CD4-positive, alpha-beta T cell treated with Interleukin-6 at 100 ng/mL for 8 hours (primary cell): ENCODE results near the gene KDM2A.
"Not testable (repeated sequence)": the region's sequence is repeated elsewhere in the genome, so short reads cannot be mapped to it uniquely, and the experiment has no call there.

ENCODE experiments used
- DNase-seq: peaks from one replicate; pipeline ENCODE4 v3.0.0-alpha.2; 2020; ENCODE audit warnings: mixed read lengths, low spot score

The KDM2A gene

GRCh38 chr11:67118181-67118766 is 789 bp upstream of the KDM2A start:
- DNase-seq, result peak; percentile 42

DNA sequence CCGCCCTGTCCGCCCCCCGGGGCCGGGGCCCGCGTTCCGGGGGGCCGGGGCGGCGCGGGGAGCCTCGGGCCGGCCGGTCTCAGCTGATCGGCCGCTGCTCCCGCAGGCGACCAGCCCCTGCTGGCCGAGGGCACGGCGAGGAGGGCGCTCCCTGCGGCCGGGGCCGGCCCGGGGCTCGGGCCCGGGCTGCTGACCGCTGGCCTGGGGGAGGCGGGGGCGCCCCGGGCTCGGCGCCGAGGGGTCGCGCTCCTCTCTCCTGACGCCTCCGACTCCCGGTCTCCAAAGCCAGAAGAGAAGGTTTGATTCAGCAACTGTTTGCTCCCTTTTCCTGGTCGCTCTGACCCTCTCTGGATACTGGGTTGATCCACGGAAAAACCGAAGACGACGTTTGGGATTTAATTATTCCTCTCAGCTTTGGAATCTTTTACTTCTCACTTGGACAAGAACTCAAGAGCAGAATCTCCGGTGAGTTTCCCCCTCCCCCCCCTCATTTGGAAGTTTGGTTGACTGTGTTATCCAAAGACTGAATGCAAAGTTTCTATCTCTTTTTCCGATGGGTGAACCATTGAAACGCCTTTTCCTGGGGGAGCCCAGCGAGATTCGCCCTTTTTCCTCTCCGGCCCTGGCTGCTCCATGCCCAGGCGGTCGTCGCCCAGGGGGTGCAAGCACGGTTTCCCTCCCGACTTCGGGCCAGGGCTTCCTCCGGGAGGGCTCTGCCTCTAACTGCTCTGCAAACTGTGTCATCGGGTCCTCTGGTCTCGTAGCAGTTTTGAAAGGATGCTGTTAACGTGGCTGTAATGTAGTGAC is 725 bp downstream of the KDM2A start:
- DNase-seq, result peak; percentile 13

DNA sequence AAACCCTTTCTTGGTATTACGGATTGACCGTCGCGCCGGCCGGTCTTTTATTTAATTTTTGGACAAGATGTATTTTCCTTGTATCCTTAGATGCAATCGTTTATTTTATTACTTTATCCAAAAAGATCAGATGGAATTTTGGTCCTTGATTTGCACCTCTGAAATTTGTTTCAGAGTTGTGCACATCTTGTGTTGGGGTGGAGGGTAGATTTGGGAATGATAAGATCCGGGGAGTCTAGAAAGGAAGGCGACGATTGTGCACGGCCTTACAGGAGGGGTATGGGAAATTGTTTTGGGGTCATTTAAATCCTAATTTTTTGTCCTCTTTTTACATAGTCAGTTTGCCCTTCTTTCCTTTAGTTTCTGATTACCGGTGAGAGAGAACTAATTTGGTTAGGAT is 1.4 kb downstream of the KDM2A start:
- no peak for DNase-seq

DNA sequence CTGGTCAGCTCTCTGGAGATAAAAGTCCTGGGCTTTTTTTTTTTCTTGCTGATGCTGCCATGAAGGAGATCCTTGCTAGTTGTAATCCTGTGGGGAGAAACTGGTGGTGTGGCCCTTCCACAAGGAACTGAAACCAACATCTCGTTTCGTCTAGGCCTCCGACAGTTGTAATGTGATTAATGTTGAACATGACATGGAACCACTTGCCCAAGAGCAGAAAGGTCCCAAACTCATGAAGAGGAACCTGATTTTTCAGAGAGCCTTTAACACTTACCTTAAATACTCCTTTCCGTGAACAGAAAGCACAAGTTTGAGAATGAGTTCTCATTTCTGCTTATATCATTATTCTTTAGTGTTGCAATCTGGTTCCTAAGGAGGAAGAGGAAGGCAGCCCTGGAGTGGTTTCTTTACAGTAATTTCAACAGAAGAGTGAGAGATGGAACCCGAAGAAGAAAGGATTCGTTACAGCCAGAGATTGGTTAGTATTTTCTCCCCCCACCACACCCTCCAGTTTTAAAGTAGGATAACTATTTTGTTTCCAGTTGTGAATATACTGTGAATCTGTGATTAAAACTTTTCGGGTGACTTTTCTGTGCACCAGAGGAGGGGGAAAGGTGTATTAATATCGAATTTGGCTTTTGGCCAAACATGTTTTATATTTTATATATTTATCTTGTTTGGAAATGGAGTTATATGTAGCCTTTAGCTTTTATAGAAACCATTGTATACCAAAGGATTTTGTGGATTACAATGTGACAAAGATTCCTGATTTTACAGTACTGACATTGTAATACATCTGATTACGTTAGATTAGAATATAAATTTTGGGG is 2.0 kb downstream of the KDM2A start:
- peak; percentile 12 for DNase-seq

- not testable (repeated sequence) for DNase-seq
Observed at GRCh38 chr11:67123801-67124200, 4.7 kb downstream of the KDM2A start.

DNA sequence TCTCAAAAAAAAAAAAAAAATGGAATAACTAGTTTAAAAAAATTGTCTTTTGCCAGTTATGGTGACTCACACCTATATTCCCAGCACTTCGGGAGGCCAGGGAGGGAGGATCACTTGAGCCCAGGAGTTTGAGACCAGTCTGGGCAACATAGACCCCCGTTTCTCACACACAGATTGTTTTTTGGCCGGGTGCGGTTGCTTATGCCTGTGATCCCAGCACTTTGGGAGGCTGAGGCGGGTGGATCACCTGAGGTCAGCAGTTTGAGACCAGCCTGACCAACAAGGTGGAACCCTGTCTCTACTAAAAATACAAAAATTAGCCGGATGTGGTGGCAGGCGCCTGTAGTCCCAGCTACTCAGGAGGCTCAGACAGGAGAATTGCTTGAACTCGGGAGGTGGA is 7.2 kb downstream of the KDM2A start:
- DNase-seq, result not testable (repeated sequence)

DNA sequence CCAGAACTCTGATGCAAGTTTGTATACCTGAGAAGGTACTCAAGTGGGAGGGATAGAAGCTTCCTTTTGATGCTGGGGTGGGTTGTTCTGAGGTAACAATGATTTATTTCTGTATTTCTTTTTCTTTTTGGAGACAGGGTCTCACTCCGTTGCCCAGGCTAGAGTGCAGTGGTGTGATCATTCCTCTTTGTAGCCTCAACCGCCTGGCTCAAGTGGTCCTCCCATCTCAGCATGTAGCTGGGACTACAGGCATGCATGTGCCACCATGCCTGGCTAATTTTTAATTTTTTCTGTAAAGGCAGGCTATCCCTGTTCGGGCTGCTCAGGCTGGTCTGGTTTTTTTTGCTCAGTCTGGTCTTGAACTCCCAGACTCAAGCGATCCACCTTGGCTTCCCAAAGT is 7.9 kb downstream of the KDM2A start:
- DNase-seq, result no peak

GRCh38 chr11:67130861-67131260 is 11.8 kb downstream of the KDM2A start:
- DNase-seq, result not testable (repeated sequence)

DNA sequence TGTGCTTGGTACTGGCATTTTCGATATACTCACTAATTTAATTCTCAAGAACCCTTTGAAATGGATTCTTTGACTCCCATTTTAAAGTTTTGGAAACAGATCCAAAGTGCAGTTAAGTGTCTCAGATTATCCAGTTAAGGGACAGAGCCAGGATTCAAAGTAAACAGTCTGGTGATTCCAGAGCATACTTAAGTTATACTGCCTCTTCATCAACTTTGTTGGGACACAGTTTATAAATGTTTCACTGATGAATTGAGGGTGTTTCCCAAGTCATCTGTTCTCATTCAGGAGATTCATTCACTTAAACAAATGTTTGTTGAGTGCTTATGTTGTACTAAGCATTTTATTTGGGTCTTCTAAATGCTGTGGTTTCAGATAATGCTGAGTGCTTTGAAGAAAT is 17.1 kb downstream of the KDM2A start:
- no peak for DNase-seq

DNA sequence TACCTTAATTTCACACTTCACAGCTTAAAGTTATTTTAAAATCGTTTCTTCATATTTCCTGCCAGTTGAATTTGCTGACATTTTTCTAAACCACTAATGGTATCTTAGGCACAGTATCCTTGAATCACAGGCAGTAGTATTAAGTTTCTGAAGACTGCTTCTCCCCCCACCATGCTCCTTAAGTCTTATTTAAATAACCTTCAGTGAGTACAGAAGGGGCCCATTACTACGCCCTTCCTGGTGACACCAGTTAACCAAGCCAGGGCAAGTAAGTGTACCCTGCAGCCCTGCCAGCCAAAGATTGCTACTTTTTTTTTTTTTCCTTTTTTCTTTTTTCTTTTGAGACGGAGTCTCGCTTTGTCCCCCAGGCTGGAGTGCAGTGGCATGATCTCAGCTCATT is 19.9 kb downstream of the KDM2A start:
- DNase-seq, result no peak

GRCh38 chr11:67146516-67147226 is 27.6 kb downstream of the KDM2A start:
- DNase-seq, result no peak

DNA sequence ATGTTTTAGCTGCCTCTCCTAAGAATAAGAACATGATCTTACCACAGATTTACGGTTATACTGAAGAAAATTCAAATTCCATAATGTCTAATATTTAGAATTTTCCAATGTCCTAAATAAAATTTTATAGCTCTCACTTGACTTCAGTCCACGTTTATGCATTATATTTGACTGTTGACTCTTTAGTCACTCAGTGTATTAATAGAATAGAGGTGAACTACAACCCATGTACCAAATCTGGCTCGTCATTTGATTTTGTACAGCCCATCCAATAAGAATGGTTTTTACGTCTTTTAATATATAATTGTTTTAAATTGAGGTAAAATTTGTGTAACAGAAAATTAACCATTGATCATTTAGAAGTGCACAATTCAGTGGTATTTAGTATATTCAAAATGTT is 34.9 kb downstream of the KDM2A start:
- no peak for DNase-seq

GRCh38 chr11:67154726-67155125 is 35.7 kb downstream of the KDM2A start:
- no peak for DNase-seq

GRCh38 chr11:67157691-67158090 is 38.6 kb downstream of the KDM2A start:
- DNase-seq, result no peak

DNA sequence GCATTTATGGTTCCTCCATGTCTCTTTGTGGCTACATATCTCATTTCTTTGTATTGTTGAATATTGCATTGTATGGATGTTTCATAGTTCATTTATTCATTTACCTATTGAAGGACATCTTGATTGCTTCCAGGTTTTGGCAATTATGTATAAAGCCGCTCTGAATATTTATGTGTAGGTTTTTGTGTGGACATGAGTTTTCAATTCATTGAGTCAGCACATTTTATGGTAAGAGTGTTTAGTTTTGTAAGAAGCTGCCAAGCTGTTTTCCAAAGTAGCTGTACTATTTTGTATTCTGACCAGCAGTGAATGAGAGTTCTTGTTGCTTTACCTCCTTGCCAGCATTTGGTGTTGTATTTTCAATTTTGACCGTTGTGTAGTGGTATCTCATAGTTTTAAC is 39.2 kb downstream of the KDM2A start:
- DNase-seq, result no peak

DNA sequence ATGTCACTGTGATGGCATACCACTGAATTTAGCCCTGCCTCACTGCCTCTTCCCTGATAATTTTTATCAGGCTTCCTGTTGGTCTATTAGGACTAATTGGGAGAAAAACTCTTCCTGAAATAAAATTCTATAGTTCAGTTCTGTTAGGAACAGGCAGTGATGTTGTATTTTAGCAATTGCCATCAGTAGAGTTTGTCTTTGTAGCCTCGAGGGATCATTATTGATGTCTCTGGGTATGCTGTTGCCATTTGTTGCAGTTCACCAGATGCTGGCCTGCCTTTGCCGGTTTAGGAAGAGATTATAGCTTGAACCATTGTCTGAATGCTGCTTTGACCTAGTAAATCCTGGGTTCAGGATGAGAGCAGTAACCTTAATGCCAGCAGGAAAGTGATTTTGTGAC is 41.0 kb downstream of the KDM2A start:
- DNase-seq, result no peak

DNA sequence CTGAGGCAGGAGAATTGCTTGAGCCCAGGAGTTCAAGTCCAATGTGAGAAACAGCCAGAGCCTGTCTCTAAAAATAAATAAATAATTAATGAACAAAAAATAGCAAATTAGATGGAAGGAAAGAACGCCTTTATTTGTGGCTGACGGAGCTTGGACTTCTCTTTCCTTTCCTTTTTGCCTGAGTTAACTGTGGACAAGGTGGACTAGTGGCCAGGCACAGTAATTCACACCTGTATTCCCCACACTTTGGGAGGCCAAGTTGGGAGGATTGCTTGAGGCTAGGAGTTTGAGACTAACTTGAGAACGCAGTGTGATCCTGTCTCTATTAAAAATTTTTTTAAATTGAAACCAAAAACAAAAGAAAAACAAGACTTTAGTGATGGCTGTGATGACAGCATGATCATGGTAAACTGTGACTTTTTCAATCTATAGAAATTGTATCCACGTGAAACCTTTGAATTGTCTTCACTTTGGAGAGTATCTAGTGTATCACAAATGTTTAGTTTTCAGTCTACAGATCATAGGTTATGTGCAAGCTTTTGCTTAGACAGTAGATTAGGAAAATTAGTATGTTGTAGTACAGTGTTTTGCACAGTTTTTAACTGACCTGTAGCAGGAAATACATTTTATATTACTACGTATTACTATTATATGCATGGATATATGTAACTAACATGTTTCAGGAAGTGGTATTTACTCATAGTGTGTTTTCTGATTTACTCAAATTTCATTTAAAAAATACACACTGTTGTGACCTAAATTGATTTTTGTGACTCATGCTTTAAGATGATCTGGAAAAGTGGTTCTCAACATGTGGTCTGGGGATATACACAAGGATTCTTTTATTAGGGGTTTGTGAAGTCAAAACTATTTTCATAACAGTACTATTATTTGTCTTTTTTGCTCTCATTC is 42.1 kb downstream of the KDM2A start:
- no peak for DNase-seq

GRCh38 chr11:67163006-67163405 is 43.9 kb downstream of the KDM2A start:
- DNase-seq, result no peak

DNA sequence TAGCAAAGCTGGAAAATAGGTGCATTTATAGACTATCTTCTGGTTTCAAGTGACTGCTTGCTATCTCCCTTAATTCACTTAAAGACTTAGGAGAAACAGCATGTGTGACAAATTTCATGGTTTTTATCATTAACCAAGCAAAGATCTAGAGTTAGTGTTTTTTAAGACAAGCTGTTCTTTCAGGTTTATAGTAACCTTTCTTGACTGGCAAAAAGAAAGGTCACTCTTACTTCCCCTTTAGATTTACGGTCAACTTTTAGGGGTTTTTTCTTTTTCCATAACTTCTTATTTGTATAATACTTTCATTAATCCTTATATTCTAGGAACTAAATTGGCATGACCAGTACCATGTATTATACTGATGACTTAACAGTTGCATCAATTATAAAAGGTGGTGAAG is 46.6 kb downstream of the KDM2A start:
- DNase-seq, result no peak

GRCh38 chr11:67167091-67167490 is 48.0 kb downstream of the KDM2A start:
- no peak for DNase-seq

DNA sequence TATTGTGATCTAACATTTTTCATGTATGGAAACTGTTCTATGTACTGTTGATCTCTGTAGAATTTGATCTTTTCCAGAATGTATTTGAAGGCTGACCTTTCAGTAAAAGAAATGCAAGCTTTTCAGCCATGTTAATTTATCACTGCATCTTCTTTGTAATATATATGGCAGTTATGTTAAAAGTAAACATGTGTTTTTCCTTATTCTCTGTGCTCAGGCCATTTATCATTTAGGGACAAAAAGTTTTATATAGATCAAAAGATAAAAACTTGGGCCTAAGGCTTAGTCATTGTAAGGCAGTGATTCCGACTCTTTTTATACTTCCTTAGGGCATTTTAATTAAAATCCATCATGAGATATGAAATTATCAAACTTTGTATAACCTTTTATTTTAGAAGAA is 48.7 kb downstream of the KDM2A start:
- no peak for DNase-seq
